Lung (tissue), 12 donors: ENCODE results near the gene C8A. TPM values are rescaled to one million over a fixed set of nuclear protein-coding genes. Genes with fewer than 3 reads are reported as not detected.

Experiments
- ATAC-seq: fragments of 200-7000 bp; cut with Tn5 transposase; one replicate; pipeline ENCODE4 v1.9.1; 2020; ENCODE audit warnings: moderate number of reproducible peaks; ENCODE audit not compliant: insufficient read depth, low FRiP score
- DNase-seq, 3 donors: peaks; one replicate each; pipeline ENCODE4 v3.0.0-alpha.2; 2013 to 2017
- H3K27ac ChIP-seq, 2 donors: one replicate each; pipeline ENCODE4 v1.5.1; 2013; ENCODE audit warnings: mild to moderate bottlenecking in 2 of 2, moderate library complexity in 2 of 2, control low read depth in 1 of 2, inconsistent platforms in 1 of 2, low read depth in 1 of 2, low read length in 1 of 2
- H3K27me3 ChIP-seq, 3 donors: one replicate each; pipeline ENCODE4 v1.5.1; 2013; ENCODE audit warnings: low read length in 2 of 3; ENCODE audit not compliant: control insufficient read depth in 3 of 3, insufficient read depth in 3 of 3
- H3K36me3 ChIP-seq, 4 donors: one replicate each; pipeline ENCODE4 v1.5.1; 2013; ENCODE audit warnings: low read length in 4 of 4, mild to moderate bottlenecking in 1 of 4, moderate library complexity in 1 of 4; ENCODE audit not compliant: control insufficient read depth in 4 of 4, insufficient read depth in 4 of 4
- H3K4me1 ChIP-seq, 5 donors: one replicate each; pipeline ENCODE4 v1.5.1; 2013; ENCODE audit warnings: low read length in 5 of 5, mild to moderate bottlenecking in 2 of 5, moderate library complexity in 1 of 5; ENCODE audit not compliant: control insufficient read depth in 5 of 5, insufficient read depth in 5 of 5
- H3K4me3 ChIP-seq: one replicate; pipeline ENCODE4 v1.5.1; 2013; ENCODE audit warnings: mild to moderate bottlenecking, control low read depth, moderate library complexity
- H3K9ac ChIP-seq, 2 donors: one replicate each; pipeline ENCODE4 v1.5.1; 2013; ENCODE audit warnings: low read length in 2 of 2, control low read depth in 1 of 2; ENCODE audit not compliant: insufficient read depth in 1 of 2
- H3K9me3 ChIP-seq, 4 donors: one replicate each; pipeline ENCODE4 v1.5.1; 2013; ENCODE audit warnings: low read length in 3 of 4, mild to moderate bottlenecking in 1 of 4, moderate library complexity in 1 of 4; ENCODE audit not compliant: control insufficient read depth in 4 of 4, insufficient read depth in 3 of 4
- CTCF ChIP-seq: IDR thresholded peaks from 2 replicates; pipeline ENCODE4 v1.5.1; 2012; ENCODE audit warnings: mild to moderate bottlenecking; ENCODE audit errors: control extremely low read depth, extremely low read depth
- WGBS, 2 donors: extraction: QIAGEN DNeasy Blood & Tissue Kit; methylation state at CpG; one replicate each; pipeline ENCODE4 v1.1.7; 2013; 5-methylcytosine and 5-hydroxymethylcytosine counted together
- polyA plus RNA-seq, 2 donors: library from polyadenylated mRNA; stranded (reverse); fragments of 200-250 nt; gene quantifications; one replicate each; pipeline ENCODE4 v1.2.1, GENCODE V29; 2013
- total RNA-seq, 2 donors: library from RNA; depleted of rRNA in 1 of 2; stranded (reverse); fragments of >200 nt in 1 of 2; gene quantifications; one replicate each; pipeline ENCODE4 v1.2.1, GENCODE V29; 2014 to 2021
- donor health status: control.
- donor health status: control.
- donor health status: Bipolar disorder and iron deficiency.
- donor health status: healthy.
- donor health status: DM: yes; HTN: yes; CAD: no.

Gene C8A
- total and polyA plus RNA-seq, 4 donors, result 0.12 to 1.4 TPM; not detected in 2

GRCh38 chr1:56897150-56898004 is 42.8 kb downstream of the C8A start:
- WGBS, 2 donors, result 55 to 80% methylated on average over 6 of the region's 6 CpGs
- no peak overlapping the region for H3K4me3 ChIP-seq
- no peaks in the 10 kb centered on the region for H3K27me3 ChIP-seq
- H3K27ac ChIP-seq, result no peak overlapping the region
- ATAC-seq, result peak; percentile 23
- peaks cover 0 to 8% (median 0%) of the 10 kb centered on the region in 5 donors for H3K4me1 ChIP-seq
- no peaks in the 10 kb centered on the region for H3K36me3 ChIP-seq
- no peak overlapping the region for H3K9ac ChIP-seq
- TF ChIP-seq CTCF, result no peak
- peaks cover 0 to 2% (median 0%) of the 10 kb centered on the region in 4 donors for H3K9me3 ChIP-seq
- peak in 1 of 3 donors; percentile 18 for DNase-seq

- H3K27ac ChIP-seq, result no peak overlapping the region
- peaks cover 0 to 2% (median 0%) of the 10 kb centered on the region in 4 donors for H3K9me3 ChIP-seq
- H3K4me1 ChIP-seq, result peaks cover 0 to 8% (median 0%) of the 10 kb centered on the region in 5 donors
- H3K27me3 ChIP-seq, result no peaks in the 10 kb centered on the region
- H3K9ac ChIP-seq, result no peak overlapping the region
- no peaks in the 10 kb centered on the region for H3K36me3 ChIP-seq
- no peak for DNase-seq
- ATAC-seq, result no peak
- TF ChIP-seq CTCF, result no peak
- WGBS, 2 donors, result 70 to 91% methylated on average over 2 of the region's 2 CpGs
- H3K4me3 ChIP-seq, result no peak overlapping the region
Observed at GRCh38 chr1:56898005-56898373, 43.4 kb downstream of the C8A start.

GRCh38 chr1:56898879-56899278 is 44.3 kb downstream of the C8A start:
- Histone ChIP-seq H3K9ac (no peak overlapping the region), H3K27me3 (no peaks in the 10 kb centered on the region), H3K4me1 (peaks cover 0 to 8% (median 0%) of the 10 kb centered on the region in 5 donors), H3K4me3 (no peak overlapping the region), H3K36me3 (no peaks in the 10 kb centered on the region), H3K9me3 (peaks cover 0 to 2% (median 0%) of the 10 kb centered on the region in 4 donors), H3K27ac (no peak overlapping the region)
- WGBS, 2 donors, result 67 to 71% methylated on average over 2 of the region's 2 CpGs
- no peak for DNase-seq
- no peak for TF ChIP-seq CTCF
- ATAC-seq, result no peak
